Measurements from ENCODE around the gene COL25A1.

GRCh38 chr4:108950158-108950915 is 352.1 kb downstream of the COL25A1 start:
- TF ChIP-seq, protein P1, sequence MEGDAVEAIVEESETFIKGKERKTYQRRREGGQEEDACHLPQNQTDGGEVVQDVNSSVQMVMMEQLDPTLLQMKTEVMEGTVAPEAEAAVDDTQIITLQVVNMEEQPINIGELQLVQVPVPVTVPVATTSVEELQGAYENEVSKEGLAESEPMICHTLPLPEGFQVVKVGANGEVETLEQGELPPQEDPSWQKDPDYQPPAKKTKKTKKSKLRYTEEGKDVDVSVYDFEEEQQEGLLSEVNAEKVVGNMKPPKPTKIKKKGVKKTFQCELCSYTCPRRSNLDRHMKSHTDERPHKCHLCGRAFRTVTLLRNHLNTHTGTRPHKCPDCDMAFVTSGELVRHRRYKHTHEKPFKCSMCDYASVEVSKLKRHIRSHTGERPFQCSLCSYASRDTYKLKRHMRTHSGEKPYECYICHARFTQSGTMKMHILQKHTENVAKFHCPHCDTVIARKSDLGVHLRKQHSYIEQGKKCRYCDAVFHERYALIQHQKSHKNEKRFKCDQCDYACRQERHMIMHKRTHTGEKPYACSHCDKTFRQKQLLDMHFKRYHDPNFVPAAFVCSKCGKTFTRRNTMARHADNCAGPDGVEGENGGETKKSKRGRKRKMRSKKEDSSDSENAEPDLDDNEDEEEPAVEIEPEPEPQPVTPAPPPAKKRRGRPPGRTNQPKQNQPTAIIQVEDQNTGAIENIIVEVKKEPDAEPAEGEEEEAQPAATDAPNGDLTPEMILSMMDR (conservative IDR thresholded peaks at IDR 0.05): no peak
- TF ChIP-seq ZFX (IDR thresholded peaks at IDR 0.05): no peak
